Pulmonary artery endothelial cell (primary cell): Measurements from ENCODE around the gene RBM38. TPM values are rescaled to one million over a fixed set of nuclear protein-coding genes. Genes with fewer than 3 reads are reported as not detected.

Experiments used
- DNase-seq: peaks from one replicate; pipeline ENCODE4 v3.0.0-alpha.2; 2011; ENCODE audit warnings: low read depth, low spot score
- total RNA-seq: library from RNA; depleted of rRNA; stranded (reverse); fragments of >200 nt; gene quantifications from 2 replicates; pipeline ENCODE4 v1.2.3, GENCODE V29; 2014

Gene RBM38
- total RNA-seq, 1 donor from 2014 or later: 18.2 TPM

DNA sequence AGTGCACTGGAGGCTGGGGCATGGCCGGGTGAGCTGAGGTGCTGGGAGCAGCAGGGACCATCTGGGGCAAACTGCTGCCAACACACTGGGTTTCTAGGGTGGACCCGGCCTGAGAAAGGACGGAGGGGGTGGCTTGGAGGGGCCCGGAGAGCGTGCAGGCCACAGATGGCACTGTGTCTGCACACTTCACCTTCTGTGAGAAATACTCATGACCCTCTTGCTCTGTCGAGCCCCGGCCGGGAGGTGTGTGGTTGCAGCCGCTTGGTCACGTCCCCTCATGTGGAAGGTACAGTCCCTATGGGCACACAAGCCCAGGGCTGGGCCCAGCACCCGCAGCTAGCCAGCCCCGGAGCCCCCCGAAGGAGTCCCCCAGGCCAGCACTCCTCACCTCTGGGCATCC lies 59.7 kb downstream of the RBM38 start:
- DNase-seq: no peak

DNA sequence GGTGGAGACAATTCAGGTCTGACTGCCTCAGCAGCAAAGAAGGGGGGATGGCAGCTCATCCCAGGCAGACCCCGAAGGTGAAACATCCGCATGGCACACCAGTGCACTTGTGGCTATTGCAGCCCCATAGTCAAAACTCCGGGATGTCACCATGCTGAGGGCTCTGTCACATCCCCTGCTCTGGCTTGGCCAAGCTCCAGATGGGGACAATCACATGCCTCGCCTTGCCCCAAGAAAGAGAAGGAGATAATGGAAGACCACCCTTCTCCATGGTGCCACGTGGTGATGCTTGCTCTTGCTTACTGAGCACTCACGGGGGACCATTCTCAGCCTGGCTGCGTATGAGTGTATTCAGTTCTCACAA lies 60.2 kb downstream of the RBM38 start:
- no peak for DNase-seq

DNA sequence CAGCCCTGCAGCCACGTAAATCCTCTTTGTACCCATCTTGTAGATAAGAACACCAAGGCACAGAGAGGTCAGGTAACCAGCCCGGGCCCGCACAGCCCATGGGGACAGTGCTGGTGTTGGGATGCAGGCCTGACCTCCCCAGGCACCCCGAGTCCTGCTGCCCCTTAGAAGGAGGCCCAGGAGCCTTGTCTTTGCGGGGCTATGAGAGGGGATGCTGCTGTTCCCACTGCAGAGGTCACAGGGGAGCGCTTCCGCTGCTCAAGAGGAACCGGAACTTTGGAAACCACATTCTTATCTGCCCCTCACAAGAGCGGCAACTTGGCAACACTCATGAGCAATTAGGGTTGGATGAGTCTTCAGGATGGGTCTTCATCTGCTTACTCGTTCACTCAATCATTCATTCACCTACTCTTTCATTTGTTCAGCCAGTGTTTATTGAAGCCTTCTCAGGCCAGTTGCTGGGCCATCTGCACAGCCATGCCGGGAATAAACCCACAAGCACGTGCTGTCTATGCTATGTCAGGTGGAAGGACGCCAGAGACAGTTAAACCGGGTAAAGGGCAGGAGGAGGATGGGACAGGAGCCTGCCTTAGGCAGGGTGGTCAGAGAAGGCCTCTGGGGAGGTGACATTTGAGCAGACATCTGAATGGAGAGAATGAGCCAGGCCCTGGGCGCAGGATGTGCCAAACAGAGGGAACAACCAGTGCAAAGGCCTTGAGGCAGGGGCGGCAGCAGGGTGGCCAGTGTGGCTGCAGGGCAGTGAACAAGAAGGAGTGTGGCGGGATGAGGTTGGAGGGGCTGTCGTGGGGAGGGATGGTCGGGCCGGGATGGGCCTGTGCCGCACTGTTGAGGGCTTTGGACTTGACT lies 60.8 kb downstream of the RBM38 start:
- no peak for DNase-seq

DNA sequence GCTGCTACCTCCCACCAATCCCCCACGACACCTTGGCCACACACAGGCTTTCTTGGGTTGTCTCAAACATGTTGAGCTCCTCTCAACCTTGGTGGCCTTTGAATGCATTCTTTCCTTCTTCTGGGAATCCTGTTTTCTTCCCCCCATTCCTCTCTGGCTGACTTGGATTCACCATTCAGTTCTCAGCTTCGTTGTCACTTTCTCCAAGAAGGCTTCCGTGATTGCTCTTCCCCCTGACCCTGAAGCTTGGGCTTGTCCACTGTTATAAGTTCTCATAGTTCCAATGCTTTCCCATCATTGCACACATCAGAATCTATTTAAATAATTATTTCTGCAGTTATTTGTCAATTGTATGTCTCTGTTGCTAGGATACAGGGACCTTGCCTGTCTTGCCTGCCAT lies 64.2 kb downstream of the RBM38 start:
- no peak for DNase-seq

DNA sequence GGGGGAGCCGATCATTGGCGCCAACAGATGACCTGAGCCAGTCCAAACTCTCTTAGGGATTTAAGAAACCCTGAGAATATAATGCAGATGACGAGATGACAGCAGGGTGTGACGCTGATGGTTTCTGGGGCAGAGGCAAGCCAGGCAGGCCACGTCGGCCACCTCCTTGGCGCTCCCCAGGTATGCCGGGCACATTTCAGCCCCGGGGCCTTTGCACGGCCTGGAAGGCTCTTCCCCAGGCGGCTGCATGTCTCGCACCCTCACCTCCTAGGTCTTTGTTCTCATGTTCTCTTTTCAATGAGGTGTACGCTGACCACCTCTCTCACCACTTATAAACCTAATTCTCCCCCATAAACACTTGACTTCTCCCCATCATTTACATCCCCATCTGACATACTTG lies 64.9 kb downstream of the RBM38 start:
- no peak for DNase-seq

DNA sequence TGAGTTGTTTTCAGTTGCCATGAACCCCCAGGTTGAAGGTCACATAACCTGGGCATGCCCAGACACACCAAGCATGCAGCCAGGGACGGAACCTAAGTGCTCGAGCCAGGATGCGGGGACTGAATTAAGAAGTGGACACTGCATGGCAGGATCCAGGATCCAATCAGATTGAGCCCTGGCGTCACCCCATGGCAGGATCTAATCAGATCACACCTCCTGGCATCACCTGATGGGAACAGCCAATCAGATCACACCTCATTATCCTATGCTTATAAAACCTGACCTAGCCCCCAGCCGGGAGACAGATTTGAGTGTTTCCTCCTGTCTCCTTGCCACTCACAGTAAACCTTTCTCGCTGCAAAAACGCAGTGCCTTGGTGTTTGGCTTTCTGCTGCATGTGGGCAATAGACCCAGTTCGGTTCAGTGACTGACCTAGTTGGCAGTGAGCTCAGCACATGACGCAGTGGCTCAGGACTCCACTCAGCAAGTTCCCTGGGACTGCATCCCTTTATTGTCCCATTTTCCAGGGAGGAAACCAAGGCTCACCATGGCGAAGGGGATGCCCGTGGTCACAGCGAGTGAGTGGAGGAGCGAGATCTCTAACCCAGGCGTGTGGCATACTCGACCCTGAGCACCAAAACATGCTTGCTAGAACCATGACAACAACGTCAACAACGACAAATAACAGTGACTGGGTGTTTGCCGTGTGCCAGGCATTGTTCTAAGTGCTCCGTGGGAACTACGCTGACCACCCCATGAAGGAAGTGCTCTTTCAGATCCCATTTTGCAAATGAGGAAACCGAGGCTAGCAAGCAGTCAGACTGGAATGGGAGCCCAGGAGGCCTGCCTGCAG lies 66.3 kb downstream of the RBM38 start:
- no peak for DNase-seq

DNA sequence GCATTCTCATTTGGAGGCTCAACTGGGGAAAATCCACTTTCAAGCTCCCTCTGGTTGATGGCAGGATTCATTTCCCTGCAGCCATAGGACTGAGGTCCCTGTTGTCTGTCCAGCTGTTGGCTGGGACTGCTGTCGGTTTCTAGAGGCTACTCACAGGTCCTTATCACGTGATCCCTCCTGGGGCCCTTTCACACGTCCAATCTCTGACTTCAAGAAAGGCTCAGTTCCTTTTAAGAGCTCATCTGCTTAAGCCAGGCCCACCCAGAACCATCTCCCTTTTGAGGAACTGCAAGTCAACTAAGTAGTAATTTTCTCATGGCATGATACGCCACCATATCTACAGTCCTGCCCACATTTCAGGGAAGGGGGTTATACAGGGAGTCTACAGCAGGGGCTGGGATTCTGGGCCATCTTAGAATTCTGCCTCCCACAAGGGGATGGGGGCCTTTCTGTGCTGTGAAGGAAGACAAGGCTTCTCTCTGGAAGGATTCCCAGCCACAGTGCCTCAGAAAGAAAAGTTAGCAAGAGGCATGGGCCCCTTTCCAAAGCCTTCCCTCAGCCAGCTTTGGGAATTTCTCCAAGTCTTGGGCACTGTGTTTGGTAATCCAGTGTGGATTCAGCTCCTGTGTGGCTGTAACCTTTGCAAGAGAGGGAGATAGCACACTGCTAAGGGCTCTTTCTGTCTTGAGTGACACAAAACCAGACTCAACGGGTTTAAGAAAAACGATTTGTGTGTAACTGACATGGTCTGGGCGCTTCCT lies 67.4 kb downstream of the RBM38 start:
- no peak for DNase-seq

Other genes starting within 250 kb of the RBM38 start
- not detected in 2 replicates for gene BMP7, start 124.8 kb upstream of the RBM38 start, total RNA-seq
- gene SPO11, start 61.6 kb upstream of the RBM38 start, total RNA-seq: not detected in 2 replicates
- gene RAE1, start 40.1 kb upstream of the RBM38 start, total RNA-seq: 28.9 and 42.8 TPM in 2 replicates
- gene CTCFL, start 133.7 kb downstream of the RBM38 start, total RNA-seq: not detected in 2 replicates
- not detected in 2 replicates for gene PCK1, start 169.7 kb downstream of the RBM38 start, total RNA-seq
- not detected in 2 replicates for gene ZBP1, start 229.0 kb downstream of the RBM38 start, total RNA-seq